T-helper 1 cell treated with Interleukin-12 subunit alpha and Interleukin-12 subunit beta and Interleukin-4 antibody, amounts not matched to agents 30 μg/mL and 1 μg/mL, for 36 hours (primary cell): ENCODE results near the gene RFX7.
"Not testable (repeated sequence)": the region's sequence is repeated elsewhere in the genome, so short reads cannot be mapped to it uniquely, and the experiment has no call there.

Experiments
- H3K27ac Mint-ChIP-seq: one replicate; pipeline ENCODE4 v1.8.0; 2021; ENCODE audit warnings: mild to moderate bottlenecking, mixed read lengths
- H3K27me3 Mint-ChIP-seq: one replicate; pipeline ENCODE4 v1.8.0; 2021; ENCODE audit warnings: low read depth, mixed read lengths
- H3K36me3 Mint-ChIP-seq: one replicate; pipeline ENCODE4 v1.8.0; 2021; ENCODE audit warnings: low read depth, mixed read lengths
- H3K4me1 Mint-ChIP-seq: one replicate; pipeline ENCODE4 v1.8.0; 2021; ENCODE audit warnings: low read depth, mixed read lengths
- H3K4me3 Mint-ChIP-seq: one replicate; pipeline ENCODE4 v1.8.0; 2021; ENCODE audit warnings: mild to moderate bottlenecking, moderate library complexity, mixed read lengths
- H3K9me3 Mint-ChIP-seq: one replicate; pipeline ENCODE4 v1.8.0; 2021; ENCODE audit warnings: mixed read lengths

The RFX7 gene

GRCh38 chr15:56156877-56157276 is 86.8 kb downstream of the RFX7 start:
- no peaks in the 10 kb centered on the region for H3K27me3 Mint-ChIP-seq
- H3K27ac Mint-ChIP-seq = no peak overlapping the region
- H3K9me3 Mint-ChIP-seq = peaks cover 32% of the 10 kb centered on the region
- peaks cover 46% of the 10 kb centered on the region for H3K36me3 Mint-ChIP-seq
- no peak overlapping the region for H3K4me3 Mint-ChIP-seq
- H3K4me1 Mint-ChIP-seq = peaks cover 14% of the 10 kb centered on the region

- Mint-ChIP-seq H3K36me3 (peaks cover 53% of the 10 kb centered on the region), H3K9me3 (peaks cover 43% of the 10 kb centered on the region)
- H3K27ac Mint-ChIP-seq, H3K27me3 Mint-ChIP-seq, H3K4me1 Mint-ChIP-seq, H3K4me3 Mint-ChIP-seq: not testable (repeated sequence)
These were observed 88.4 kb downstream of the RFX7 start for GRCh38 chr15:56155278-56155677.

DNA sequence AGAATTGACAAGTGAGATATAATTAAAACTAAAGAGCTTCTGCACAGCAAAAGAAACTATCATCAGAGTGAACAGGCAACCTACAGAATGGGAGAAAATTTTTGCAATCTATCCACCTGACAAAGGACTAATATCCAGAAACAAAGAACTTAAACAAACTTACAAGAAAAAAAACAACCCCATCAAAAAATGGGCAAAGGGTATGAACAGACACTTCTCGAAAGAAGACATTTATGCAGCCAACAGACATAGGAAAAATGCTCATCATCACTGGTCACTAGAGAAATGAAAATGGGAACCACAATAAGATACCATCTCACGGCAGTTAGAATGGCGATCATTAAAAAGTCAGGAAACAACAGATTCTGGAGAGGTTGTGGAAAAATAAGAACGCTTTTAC is 88.9 kb downstream of the RFX7 start:
- H3K27me3 Mint-ChIP-seq, H3K4me3 Mint-ChIP-seq, H3K4me1 Mint-ChIP-seq, H3K27ac Mint-ChIP-seq: not testable (repeated sequence)
- peaks cover 44% of the 10 kb centered on the region for H3K9me3 Mint-ChIP-seq
- H3K36me3 Mint-ChIP-seq = peaks cover 50% of the 10 kb centered on the region

GRCh38 chr15:56150204-56150603 is 93.5 kb downstream of the RFX7 start:
- H3K27ac Mint-ChIP-seq = no peak overlapping the region
- H3K9me3 Mint-ChIP-seq = peaks cover 44% of the 10 kb centered on the region
- H3K4me1 Mint-ChIP-seq = peaks cover 9% of the 10 kb centered on the region
- peaks cover 53% of the 10 kb centered on the region for H3K36me3 Mint-ChIP-seq
- H3K4me3 Mint-ChIP-seq = no peak overlapping the region
- H3K27me3 Mint-ChIP-seq = no peaks in the 10 kb centered on the region

GRCh38 chr15:56148064-56148463 is 95.6 kb downstream of the RFX7 start:
- Mint-ChIP-seq H3K27ac (no peak overlapping the region), H3K27me3 (no peaks in the 10 kb centered on the region), H3K9me3 (peaks cover 24% of the 10 kb centered on the region), H3K4me3 (no peak overlapping the region), H3K4me1 (peaks cover 9% of the 10 kb centered on the region), H3K36me3 (peaks cover 38% of the 10 kb centered on the region)

DNA sequence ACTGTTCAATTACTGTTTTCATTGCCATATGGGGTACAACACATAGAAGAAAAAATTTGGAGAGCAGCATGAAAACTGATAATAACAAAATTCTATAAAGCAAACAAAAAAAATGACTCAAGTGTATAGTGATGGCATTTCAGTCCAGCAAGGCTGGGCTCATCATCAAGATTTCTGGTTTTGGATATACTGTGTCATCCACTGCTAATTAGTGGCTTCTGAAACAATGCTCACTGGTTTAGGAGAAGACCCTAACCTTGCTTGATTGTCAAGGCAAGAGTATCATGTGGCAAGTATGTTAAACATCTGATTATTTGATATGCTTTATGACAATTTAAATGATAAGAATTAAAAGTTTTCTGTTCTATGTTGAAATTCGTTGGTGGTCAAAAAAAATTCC is 96.9 kb downstream of the RFX7 start:
- no peaks in the 10 kb centered on the region for H3K27me3 Mint-ChIP-seq
- H3K9me3 Mint-ChIP-seq = peaks cover 21% of the 10 kb centered on the region
- H3K4me1 Mint-ChIP-seq = peaks cover 9% of the 10 kb centered on the region
- no peak overlapping the region for H3K27ac Mint-ChIP-seq
- H3K4me3 Mint-ChIP-seq = no peak overlapping the region
- H3K36me3 Mint-ChIP-seq = peaks cover 37% of the 10 kb centered on the region

GRCh38 chr15:56128081-56128480 is 115.6 kb downstream of the RFX7 start:
- peaks cover 60% of the 10 kb centered on the region for H3K36me3 Mint-ChIP-seq
- H3K27me3 Mint-ChIP-seq = no peaks in the 10 kb centered on the region
- peaks cover 57% of the 10 kb centered on the region for H3K9me3 Mint-ChIP-seq

GRCh38 chr15:56126409-56126808 is 117.3 kb downstream of the RFX7 start:
- H3K9me3 Mint-ChIP-seq = peaks cover 65% of the 10 kb centered on the region

More at GRCh38 chr15:56128081-56128480, 115.6 kb downstream of the RFX7 start:
- Mint-ChIP-seq H3K4me3 (no peak overlapping the region), H3K27ac (no peak overlapping the region), H3K4me1 (peaks cover 5% of the 10 kb centered on the region)

DNA sequence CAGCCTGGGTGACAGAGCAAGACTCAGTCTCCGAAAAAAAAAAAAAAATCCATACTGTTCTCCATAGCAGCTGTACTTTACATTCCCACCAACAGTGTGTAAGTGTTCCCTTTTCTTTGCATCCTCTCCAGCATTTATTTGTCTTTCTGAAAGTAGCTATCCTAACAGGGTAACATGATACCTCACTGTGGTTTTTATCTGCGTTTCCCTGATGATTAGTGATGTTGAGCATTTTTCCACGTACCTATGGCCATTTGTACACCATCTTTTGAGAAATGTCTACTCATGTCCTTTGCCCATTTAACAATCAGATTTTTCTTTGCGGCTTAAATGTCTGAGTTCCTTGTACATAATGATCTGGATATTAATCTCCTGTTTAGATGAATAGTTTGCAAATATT is 119.3 kb downstream of the RFX7 start:
- Mint-ChIP-seq H3K27ac (no peak overlapping the region), H3K27me3 (no peaks in the 10 kb centered on the region), H3K9me3 (peaks cover 69% of the 10 kb centered on the region), H3K4me1 (peaks cover 5% of the 10 kb centered on the region), H3K36me3 (peaks cover 62% of the 10 kb centered on the region), H3K4me3 (no peak overlapping the region)

More at GRCh38 chr15:56126409-56126808, 117.3 kb downstream of the RFX7 start:
- Mint-ChIP-seq H3K27ac (no peak overlapping the region), H3K27me3 (no peaks in the 10 kb centered on the region), H3K36me3 (peaks cover 69% of the 10 kb centered on the region), H3K4me1 (peaks cover 5% of the 10 kb centered on the region), H3K4me3 (no peak overlapping the region)

- no peaks in the 10 kb centered on the region for H3K4me1 Mint-ChIP-seq
- no peak overlapping the region for H3K4me3 Mint-ChIP-seq
- no peaks in the 10 kb centered on the region for H3K9me3 Mint-ChIP-seq
- no peak overlapping the region for H3K27ac Mint-ChIP-seq
- H3K36me3 Mint-ChIP-seq = peaks cover 11% of the 10 kb centered on the region
- H3K27me3 Mint-ChIP-seq = no peaks in the 10 kb centered on the region
These were observed 137.8 kb downstream of the RFX7 start for GRCh38 chr15:56105855-56106254.

DNA sequence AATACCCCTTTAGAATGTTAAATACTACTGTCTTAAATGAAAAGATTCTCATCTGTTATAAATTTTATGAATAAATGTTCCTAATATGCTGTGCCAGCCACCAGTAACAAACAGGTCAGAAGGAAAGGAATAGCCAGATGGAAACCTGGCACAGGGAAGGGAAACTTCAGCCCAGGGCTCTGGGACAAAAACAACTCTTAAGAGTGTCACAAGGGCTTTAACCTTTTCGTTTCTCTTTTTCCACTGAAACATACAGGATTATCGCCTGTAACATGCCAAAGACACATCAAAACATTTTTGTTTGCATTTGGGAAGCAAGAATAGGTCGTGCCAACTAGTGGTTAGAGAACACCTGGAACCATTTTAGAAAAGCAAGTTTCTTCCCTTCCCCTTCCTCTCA is 141.2 kb downstream of the RFX7 start:
- Mint-ChIP-seq H3K27ac (no peak overlapping the region), H3K27me3 (no peaks in the 10 kb centered on the region), H3K4me1 (no peaks in the 10 kb centered on the region), H3K4me3 (no peak overlapping the region), H3K9me3 (no peaks in the 10 kb centered on the region), H3K36me3 (peaks cover 18% of the 10 kb centered on the region)

DNA sequence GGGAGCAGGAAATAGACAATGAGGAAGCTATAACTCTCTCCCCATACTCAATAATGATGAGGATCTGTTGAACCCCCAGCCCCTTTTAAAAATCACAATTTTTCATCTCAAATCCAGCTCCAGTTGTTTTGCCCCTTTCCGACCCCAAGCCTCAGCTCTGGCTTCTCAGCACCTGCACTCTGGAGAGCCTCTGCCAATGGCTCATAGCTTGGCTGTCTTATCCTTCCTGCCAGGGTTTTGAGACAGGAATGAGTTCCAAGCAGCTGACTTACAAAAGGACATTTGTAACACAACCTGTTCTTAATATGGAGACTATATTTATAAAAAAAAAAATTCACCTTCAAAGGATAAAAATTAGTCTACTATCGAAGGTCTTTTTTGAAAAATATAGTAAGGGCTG is 144.4 kb downstream of the RFX7 start:
- Mint-ChIP-seq H3K36me3 (peaks cover 39% of the 10 kb centered on the region), H3K9me3 (no peaks in the 10 kb centered on the region), H3K4me1 (no peaks in the 10 kb centered on the region), H3K27me3 (no peaks in the 10 kb centered on the region), H3K4me3 (no peak overlapping the region), H3K27ac (no peak overlapping the region)

GRCh38 chr15:56098195-56098863 is 145.3 kb downstream of the RFX7 start:
- Mint-ChIP-seq H3K4me3 (no peak overlapping the region), H3K27me3 (no peaks in the 10 kb centered on the region), H3K9me3 (no peaks in the 10 kb centered on the region), H3K36me3 (peaks cover 49% of the 10 kb centered on the region), H3K4me1 (no peaks in the 10 kb centered on the region), H3K27ac (no peak overlapping the region)

DNA sequence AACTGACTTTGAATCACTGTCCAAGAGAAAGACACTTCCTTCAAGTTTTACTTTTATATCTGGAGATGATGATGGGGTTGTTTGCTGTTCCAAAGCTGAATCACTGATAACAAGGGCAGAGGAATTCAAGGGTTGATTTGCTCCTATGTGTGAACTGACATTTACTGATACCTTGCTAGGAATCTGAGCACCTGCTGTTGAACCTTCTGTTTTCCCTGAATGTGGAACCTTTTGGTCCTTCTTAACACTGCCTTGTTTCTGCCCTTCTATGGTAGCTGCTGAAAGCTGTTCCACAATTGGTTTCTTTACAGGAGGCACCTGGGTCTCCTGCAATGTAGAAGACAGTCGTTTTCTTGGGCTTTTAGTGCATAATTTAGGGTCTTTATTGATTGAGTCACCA is 148.3 kb downstream of the RFX7 start:
- peaks cover 55% of the 10 kb centered on the region for H3K36me3 Mint-ChIP-seq
- no peak overlapping the region for H3K27ac Mint-ChIP-seq
- H3K4me3 Mint-ChIP-seq = no peak overlapping the region
- H3K9me3 Mint-ChIP-seq = no peaks in the 10 kb centered on the region
- H3K4me1 Mint-ChIP-seq = no peaks in the 10 kb centered on the region
- no peaks in the 10 kb centered on the region for H3K27me3 Mint-ChIP-seq

- H3K27me3 Mint-ChIP-seq = no peaks in the 10 kb centered on the region
- peaks cover 51% of the 10 kb centered on the region for H3K36me3 Mint-ChIP-seq
- no peak overlapping the region for H3K4me3 Mint-ChIP-seq
- H3K4me1 Mint-ChIP-seq = peaks cover 6% of the 10 kb centered on the region
- no peaks in the 10 kb centered on the region for H3K9me3 Mint-ChIP-seq
- H3K27ac Mint-ChIP-seq = no peak overlapping the region
These were observed 149.5 kb downstream of the RFX7 start for GRCh38 chr15:56094171-56094570.

DNA sequence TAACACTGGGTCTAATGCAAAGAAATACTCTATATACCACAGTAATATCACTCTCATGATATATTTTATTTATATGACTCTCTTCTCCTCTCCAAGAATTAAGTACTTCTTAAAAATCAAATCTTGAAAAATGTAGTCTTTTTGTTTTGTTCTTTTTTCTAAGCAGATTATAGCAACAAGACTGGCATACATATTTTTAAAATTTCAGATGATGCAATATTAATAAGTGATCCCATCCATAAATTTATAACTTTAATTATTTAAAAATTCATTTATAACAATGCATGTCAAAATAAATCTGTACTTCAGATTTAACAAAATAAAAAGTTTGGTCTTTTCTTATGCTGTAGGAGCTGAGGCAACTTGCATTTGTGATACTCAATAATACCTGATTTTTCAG is 155.3 kb downstream of the RFX7 start:
- no peak overlapping the region for H3K27ac Mint-ChIP-seq
- peaks cover 6% of the 10 kb centered on the region for H3K4me1 Mint-ChIP-seq
- no peak overlapping the region for H3K4me3 Mint-ChIP-seq
- no peaks in the 10 kb centered on the region for H3K9me3 Mint-ChIP-seq
- H3K27me3 Mint-ChIP-seq = no peaks in the 10 kb centered on the region
- H3K36me3 Mint-ChIP-seq = peaks cover 12% of the 10 kb centered on the region
